ENCODE data around the gene PITRM1.

PITRM1 gene

GRCh38 chr10:3141351-3142005 is 31.1 kb downstream of the PITRM1 start:
- H3K36me3 ChIP-seq (replicated peaks in 1 of 2; ENCODE audit: control insufficient read depth in 2 of 2, insufficient read depth in 2 of 2, low read length in 2 of 2): peaks cover 35 to 100% of the 10 kb centered on the region in 2 donors
- no peak for DNase-seq (ENCODE audit: low spot score)

GRCh38 chr10:3140280-3140679 is 32.3 kb downstream of the PITRM1 start:
- H2BK120ac ChIP-seq (ENCODE audit: low read depth, low read length): no peak overlapping the region
- H2AK5ac ChIP-seq (ENCODE audit: low read depth, low read length): no peak overlapping the region
- no CpG with 5 or more reads among the region's 9 CpGs for WGBS, 2 donors (ENCODE audit: extremely low coverage in 2 of 2, insufficient read length in 2 of 2, insufficient replicate concordance in 1 of 2)
- H3K4me3 ChIP-seq (ENCODE audit: low read length in 2 of 2): no peak overlapping the region
- no peak overlapping the region for H3K18ac ChIP-seq (ENCODE audit: low read length)
- H2BK5ac ChIP-seq (ENCODE audit: low read length): no peak overlapping the region
- H3K4ac ChIP-seq (ENCODE audit: low read length): no peak overlapping the region
- H3K23ac ChIP-seq (ENCODE audit: low read depth, low read length, poor library complexity): no peak overlapping the region
- no peaks in the 10 kb centered on the region for H3K27me3 ChIP-seq (ENCODE audit: control insufficient read depth in 3 of 3, insufficient read depth in 3 of 3, low read depth in 1 of 3, low read length in 3 of 3)
- no peak overlapping the region for H3K4me2 ChIP-seq (ENCODE audit: insufficient read depth, low read length, poor library complexity, severe bottlenecking)
- no peaks in the 10 kb centered on the region for H3K9me3 ChIP-seq (replicated peaks in 1 of 2; ENCODE audit: control insufficient read depth in 2 of 2, insufficient read depth in 1 of 2, low read depth in 1 of 2, low read length in 2 of 2)
- H2AFZ ChIP-seq (ENCODE audit: low read length): no peak overlapping the region
- H4K91ac ChIP-seq (ENCODE audit: low read depth, low read length, poor library complexity): no peak overlapping the region
- no peak overlapping the region for H3K27ac ChIP-seq (replicated peaks; ENCODE audit: low read length)
- no peak overlapping the region for H4K8ac ChIP-seq (ENCODE audit: low read depth, low read length)
- peaks cover 38 to 100% of the 10 kb centered on the region in 2 donors for H3K36me3 ChIP-seq (replicated peaks in 1 of 2; ENCODE audit: control insufficient read depth in 2 of 2, insufficient read depth in 2 of 2, low read length in 2 of 2)
- no peak for DNase-seq (ENCODE audit: low spot score)
- H2BK15ac ChIP-seq (ENCODE audit: low read length): no peak overlapping the region
- H3K79me1 ChIP-seq (ENCODE audit: low read depth, low read length): no peaks in the 10 kb centered on the region
- no peak overlapping the region for H2BK12ac ChIP-seq (ENCODE audit: low read length)
- H3K9ac ChIP-seq (ENCODE audit: low read depth, low read length, poor library complexity): no peak overlapping the region
- no peak overlapping the region for H3K14ac ChIP-seq (ENCODE audit: low read length)
- H3K4me1 ChIP-seq (ENCODE audit: control insufficient read depth in 2 of 2, insufficient read depth in 1 of 2, low read depth in 1 of 2, low read length in 2 of 2): no peaks in the 10 kb centered on the region

More at GRCh38 chr10:3141351-3142005, 31.1 kb downstream of the PITRM1 start:
- H4K8ac ChIP-seq (ENCODE audit: low read depth, low read length): no peak overlapping the region
- no peak overlapping the region for H2BK120ac ChIP-seq (ENCODE audit: low read depth, low read length)
- no peak overlapping the region for H3K9ac ChIP-seq (ENCODE audit: low read depth, low read length, poor library complexity)
- H3K27ac ChIP-seq (replicated peaks; ENCODE audit: low read length): no peak overlapping the region
- no peak overlapping the region for H2BK15ac ChIP-seq (ENCODE audit: low read length)
- no peak overlapping the region for H2BK5ac ChIP-seq (ENCODE audit: low read length)
- no peaks in the 10 kb centered on the region for H3K9me3 ChIP-seq (replicated peaks in 1 of 2; ENCODE audit: control insufficient read depth in 2 of 2, insufficient read depth in 1 of 2, low read depth in 1 of 2, low read length in 2 of 2)
- no peaks in the 10 kb centered on the region for H3K27me3 ChIP-seq (ENCODE audit: control insufficient read depth in 3 of 3, insufficient read depth in 3 of 3, low read depth in 1 of 3, low read length in 3 of 3)
- no peak overlapping the region for H3K18ac ChIP-seq (ENCODE audit: low read length)
- no peak overlapping the region for H3K14ac ChIP-seq (ENCODE audit: low read length)
- WGBS, 2 donors (ENCODE audit: extremely low coverage in 2 of 2, insufficient read length in 2 of 2, insufficient replicate concordance in 1 of 2): no CpG with 5 or more reads among the region's 21 CpGs
- peak overlapping the region; percentile 10 for H3K23ac ChIP-seq (ENCODE audit: low read depth, low read length, poor library complexity)
- no peak overlapping the region for H2BK12ac ChIP-seq (ENCODE audit: low read length)
- H3K79me1 ChIP-seq (ENCODE audit: low read depth, low read length): no peaks in the 10 kb centered on the region
- H2AK5ac ChIP-seq (ENCODE audit: low read depth, low read length): no peak overlapping the region
- H3K4me2 ChIP-seq (ENCODE audit: insufficient read depth, low read length, poor library complexity, severe bottlenecking): no peak overlapping the region
- H2AFZ ChIP-seq (ENCODE audit: low read length): no peak overlapping the region
- H3K4me1 ChIP-seq (ENCODE audit: control insufficient read depth in 2 of 2, insufficient read depth in 1 of 2, low read depth in 1 of 2, low read length in 2 of 2): no peaks in the 10 kb centered on the region
- H3K4me3 ChIP-seq (ENCODE audit: low read length in 2 of 2): no peak overlapping the region
- no peak overlapping the region for H4K91ac ChIP-seq (ENCODE audit: low read depth, low read length, poor library complexity)
- H3K4ac ChIP-seq (ENCODE audit: low read length): no peak overlapping the region

GRCh38 chr10:3139216-3139910 is 33.2 kb downstream of the PITRM1 start:
- Histone ChIP-seq H4K8ac (ENCODE audit: low read depth, low read length) (no peak overlapping the region), H3K4me3 (ENCODE audit: low read length in 2 of 2) (no peak overlapping the region), H2BK5ac (ENCODE audit: low read length) (no peak overlapping the region), H3K4me1 (ENCODE audit: control insufficient read depth in 2 of 2, insufficient read depth in 1 of 2, low read depth in 1 of 2, low read length in 2 of 2) (no peaks in the 10 kb centered on the region), H4K91ac (ENCODE audit: low read depth, low read length, poor library complexity) (no peak overlapping the region), H3K4me2 (ENCODE audit: insufficient read depth, low read length, poor library complexity, severe bottlenecking) (no peak overlapping the region), H3K79me1 (ENCODE audit: low read depth, low read length) (no peaks in the 10 kb centered on the region), H3K14ac (ENCODE audit: low read length) (no peak overlapping the region), H3K4ac (ENCODE audit: low read length) (no peak overlapping the region), H2BK120ac (ENCODE audit: low read depth, low read length) (no peak overlapping the region), H3K9ac (ENCODE audit: low read depth, low read length, poor library complexity) (no peak overlapping the region), H3K36me3 (replicated peaks in 1 of 2; ENCODE audit: control insufficient read depth in 2 of 2, insufficient read depth in 2 of 2, low read length in 2 of 2) (peaks cover 40 to 100% of the 10 kb centered on the region in 2 donors), H3K27me3 (ENCODE audit: control insufficient read depth in 3 of 3, insufficient read depth in 3 of 3, low read depth in 1 of 3, low read length in 3 of 3) (no peaks in the 10 kb centered on the region), H2AFZ (ENCODE audit: low read length) (no peak overlapping the region), H2BK15ac (ENCODE audit: low read length) (no peak overlapping the region), H3K18ac (ENCODE audit: low read length) (no peak overlapping the region), H3K23ac (ENCODE audit: low read depth, low read length, poor library complexity) (no peak overlapping the region), H3K27ac (replicated peaks; ENCODE audit: low read length) (no peak overlapping the region), H3K9me3 (replicated peaks in 1 of 2; ENCODE audit: control insufficient read depth in 2 of 2, insufficient read depth in 1 of 2, low read depth in 1 of 2, low read length in 2 of 2) (no peaks in the 10 kb centered on the region), H2AK5ac (ENCODE audit: low read depth, low read length) (no peak overlapping the region), H2BK12ac (ENCODE audit: low read length) (no peak overlapping the region)
- WGBS, 2 donors (ENCODE audit: extremely low coverage in 2 of 2, insufficient read length in 2 of 2, insufficient replicate concordance in 1 of 2): no CpG with 5 or more reads among the region's 10 CpGs
- DNase-seq (ENCODE audit: low spot score): no peak

- Histone ChIP-seq H3K27ac (replicated peaks; ENCODE audit: low read length) (no peak overlapping the region), H2AFZ (ENCODE audit: low read length) (no peak overlapping the region), H3K23ac (ENCODE audit: low read depth, low read length, poor library complexity) (no peak overlapping the region), H2BK120ac (ENCODE audit: low read depth, low read length) (no peak overlapping the region), H3K4me1 (ENCODE audit: control insufficient read depth in 2 of 2, insufficient read depth in 1 of 2, low read depth in 1 of 2, low read length in 2 of 2) (no peaks in the 10 kb centered on the region), H4K91ac (ENCODE audit: low read depth, low read length, poor library complexity) (no peak overlapping the region), H3K14ac (ENCODE audit: low read length) (no peak overlapping the region), H4K8ac (ENCODE audit: low read depth, low read length) (no peak overlapping the region), H3K9ac (ENCODE audit: low read depth, low read length, poor library complexity) (no peak overlapping the region), H3K27me3 (ENCODE audit: control insufficient read depth in 3 of 3, insufficient read depth in 3 of 3, low read depth in 1 of 3, low read length in 3 of 3) (no peaks in the 10 kb centered on the region), H3K4me3 (ENCODE audit: low read length in 2 of 2) (peak overlapping the region in 1 of 2 donors; percentile 45), H3K79me1 (ENCODE audit: low read depth, low read length) (no peaks in the 10 kb centered on the region), H3K36me3 (replicated peaks in 1 of 2; ENCODE audit: control insufficient read depth in 2 of 2, insufficient read depth in 2 of 2, low read length in 2 of 2) (peaks cover 37 to 100% of the 10 kb centered on the region in 2 donors), H2BK5ac (ENCODE audit: low read length) (no peak overlapping the region), H3K9me3 (replicated peaks in 1 of 2; ENCODE audit: control insufficient read depth in 2 of 2, insufficient read depth in 1 of 2, low read depth in 1 of 2, low read length in 2 of 2) (no peaks in the 10 kb centered on the region), H3K18ac (ENCODE audit: low read length) (no peak overlapping the region), H3K4me2 (ENCODE audit: insufficient read depth, low read length, poor library complexity, severe bottlenecking) (no peak overlapping the region), H2BK15ac (ENCODE audit: low read length) (no peak overlapping the region), H3K4ac (ENCODE audit: low read length) (no peak overlapping the region), H2BK12ac (ENCODE audit: low read length) (no peak overlapping the region), H2AK5ac (ENCODE audit: low read depth, low read length) (no peak overlapping the region)
- WGBS, 2 donors (ENCODE audit: extremely low coverage in 2 of 2, insufficient read length in 2 of 2, insufficient replicate concordance in 1 of 2): no CpG with 5 or more reads among the region's 41 CpGs
- no peak for DNase-seq (ENCODE audit: low spot score)
Measured at GRCh38 chr10:3137958-3138726, 34.4 kb downstream of the PITRM1 start.

Measured in neuronal stem cell (in vitro differentiated cells).